GM18909 (cell line): Measurements from ENCODE around the gene SPTSSA.
"Not testable (repeated sequence)": the region's sequence is repeated elsewhere in the genome, so short reads cannot be mapped to it uniquely, and the experiment has no call there.

Source experiments
- ATAC-seq: cut with Tn5 transposase; IDR thresholded peaks from one replicate; pipeline ENCODE4 v1.9.1; 2021; ENCODE audit warnings: mild to moderate bottlenecking; ENCODE audit not compliant: unreplicated experiment, poor library complexity

SPTSSA gene

DNA sequence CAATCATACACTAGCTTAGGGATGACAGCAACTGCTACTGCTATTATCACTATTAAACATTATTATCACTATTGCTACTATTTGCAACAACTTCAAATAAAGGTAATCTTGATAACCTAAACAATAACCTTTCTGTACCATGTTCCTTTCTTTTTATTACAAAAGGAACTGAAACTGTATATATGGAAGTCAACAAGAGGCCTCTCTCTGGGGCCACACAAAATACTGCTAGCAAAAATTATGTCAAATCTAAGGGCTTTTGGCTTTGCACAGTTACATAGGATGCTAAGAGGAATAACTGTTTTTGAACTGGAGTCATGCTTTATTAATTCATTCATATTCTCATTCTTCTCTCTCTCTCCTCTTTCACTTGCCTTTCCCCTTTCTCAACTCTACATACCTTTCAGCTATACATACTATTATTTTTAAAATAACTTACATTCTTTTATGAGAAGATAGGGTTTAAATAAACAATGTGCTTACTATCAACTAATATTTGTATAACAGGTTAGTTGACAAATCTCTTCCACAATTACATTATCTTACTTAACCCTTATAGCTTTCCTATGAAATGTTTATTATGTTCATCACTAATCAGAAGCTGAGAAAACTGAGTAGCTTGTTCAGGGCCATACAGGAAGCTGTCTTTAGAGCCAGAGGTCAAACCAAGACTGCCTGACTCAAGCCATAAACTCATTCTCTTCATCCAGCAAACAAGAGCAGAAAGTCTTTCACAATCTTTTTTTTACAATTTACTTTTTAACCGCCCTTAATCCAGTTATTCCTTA lies 25.7 kb downstream of the SPTSSA start:
- no peak for ATAC-seq

DNA sequence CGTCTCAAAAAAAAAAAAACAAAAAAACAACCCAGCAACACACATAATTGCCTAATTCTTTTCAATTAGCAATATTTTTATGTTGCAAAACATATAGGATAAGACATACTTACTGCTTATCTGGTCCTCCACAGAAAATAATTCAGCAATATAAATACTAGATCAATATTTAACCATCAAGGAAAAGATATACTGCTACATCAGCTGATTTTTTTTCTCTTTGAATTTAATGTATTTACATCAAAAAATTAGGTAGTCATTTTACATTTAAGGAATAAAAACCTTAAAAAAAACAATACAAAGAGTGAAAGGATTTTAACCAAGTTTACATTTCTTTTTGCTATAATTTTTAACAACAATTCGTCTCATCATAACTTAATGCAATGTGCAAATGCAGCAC lies 28.1 kb downstream of the SPTSSA start:
- ATAC-seq: no peak

DNA sequence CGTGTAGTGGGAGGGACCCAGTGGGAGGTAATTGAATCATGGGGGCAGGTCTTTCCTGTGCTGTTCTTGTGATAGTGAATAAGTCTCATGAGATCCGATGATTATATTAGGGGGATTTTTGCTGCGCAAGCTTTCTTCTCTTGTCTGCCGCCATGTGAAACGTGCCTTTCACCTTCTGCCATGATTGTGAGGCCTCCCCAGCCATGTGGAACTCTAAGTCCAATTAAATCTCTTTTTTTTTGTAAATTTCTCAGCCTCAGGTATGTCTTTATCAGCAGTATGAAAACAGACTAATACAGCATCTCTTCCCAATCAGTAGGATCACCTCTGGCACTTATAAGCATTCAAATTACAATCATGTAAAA lies 34.0 kb downstream of the SPTSSA start:
- not testable (repeated sequence) for ATAC-seq

DNA sequence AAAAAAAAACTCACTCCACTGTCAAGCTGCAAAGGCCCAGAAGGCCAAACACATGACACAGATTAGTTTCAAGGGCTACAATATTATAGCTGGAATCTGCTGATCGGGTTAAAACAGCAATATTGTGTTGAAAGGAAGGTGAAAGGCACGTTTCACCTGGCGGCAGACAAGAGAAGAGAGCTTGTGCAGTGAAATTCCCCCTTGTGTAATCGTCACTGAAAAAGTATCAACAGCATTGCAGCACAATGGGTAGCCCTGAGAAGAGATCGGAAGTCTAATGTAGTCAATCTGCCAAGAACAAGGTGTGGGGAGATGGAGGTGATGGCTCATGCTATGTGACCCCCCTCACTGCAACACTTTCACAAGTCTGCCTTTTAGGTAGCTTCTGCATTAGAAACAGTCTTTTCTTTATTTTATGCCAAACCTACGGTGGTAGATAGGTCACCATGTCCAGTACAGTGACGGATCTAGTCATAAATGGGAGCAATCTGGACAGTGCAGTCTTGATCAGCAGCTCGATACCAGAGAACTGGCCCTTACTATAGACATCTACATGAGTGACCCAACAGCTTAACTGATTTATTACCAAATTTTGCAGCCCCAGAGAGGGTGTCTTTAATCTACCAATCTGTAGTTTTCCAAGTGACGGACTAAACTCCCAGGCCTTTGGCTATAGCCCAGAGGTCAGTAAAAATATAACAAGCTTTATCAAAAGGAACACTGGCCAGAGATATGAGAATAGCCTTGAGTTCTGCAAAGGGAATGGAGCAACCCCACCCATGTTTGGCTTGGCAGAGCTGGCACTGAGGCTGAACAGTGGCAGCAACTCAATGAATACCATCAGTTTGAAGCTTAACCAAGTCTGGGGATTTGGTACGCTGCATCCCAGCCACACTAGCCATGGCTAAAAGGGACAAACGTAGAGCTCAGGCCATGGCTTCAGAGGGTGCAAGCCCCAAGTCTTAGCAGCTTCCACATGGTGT lies 35.4 kb downstream of the SPTSSA start:
- no peak for ATAC-seq

DNA sequence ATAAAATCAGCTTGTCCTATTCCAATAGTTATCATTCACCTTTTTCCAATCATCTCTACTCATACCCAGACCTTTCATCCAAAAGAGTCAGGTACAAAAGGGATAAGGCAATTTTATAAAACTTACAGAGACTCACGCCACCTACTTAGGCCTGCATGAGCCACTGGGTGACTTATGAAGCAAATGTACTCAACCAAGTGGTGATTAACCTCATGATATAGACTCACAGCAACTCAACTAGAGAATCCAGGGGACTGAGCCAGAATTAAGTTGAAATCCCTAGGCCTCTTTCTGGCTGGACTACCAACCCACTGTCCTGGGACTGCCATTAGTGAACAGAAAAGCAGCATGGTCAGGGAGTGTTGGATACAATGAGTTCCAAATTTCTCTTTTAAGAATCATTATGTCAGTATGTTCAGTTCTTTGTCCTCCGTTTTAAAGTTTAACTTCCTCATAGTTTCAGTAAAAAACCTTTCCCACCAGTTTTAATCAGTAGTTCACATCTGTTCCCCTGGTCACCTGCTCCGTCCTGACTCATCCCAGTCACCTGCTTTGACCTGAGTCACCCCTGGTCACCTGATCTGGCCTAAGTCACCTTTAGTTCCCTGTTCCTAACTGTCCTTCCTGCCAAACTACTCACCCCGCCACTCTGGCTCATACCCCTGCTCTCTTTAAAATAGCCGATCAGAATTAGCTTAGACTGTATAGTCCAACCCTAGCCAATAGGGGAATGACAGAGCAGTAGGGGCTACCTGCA lies 36.8 kb downstream of the SPTSSA start:
- ATAC-seq: no peak

DNA sequence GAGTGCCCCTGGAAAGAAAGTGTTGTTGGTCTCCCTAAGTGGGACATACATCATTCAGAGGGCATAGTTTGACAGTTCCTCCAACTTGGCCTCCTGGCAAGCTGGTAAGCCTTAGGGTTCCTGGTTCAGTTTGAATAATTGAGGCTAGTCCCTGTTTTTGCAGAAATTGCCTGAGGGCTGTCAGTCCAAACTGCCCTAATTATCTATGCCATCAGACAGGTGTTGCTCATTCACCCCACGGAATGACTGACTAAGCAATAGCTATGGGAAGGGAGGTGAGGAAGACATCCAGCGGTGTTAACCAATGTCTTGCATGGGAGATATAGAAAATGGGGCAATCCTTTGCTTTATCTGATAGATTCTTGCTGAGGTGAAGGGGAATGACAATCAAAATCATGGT lies 37.6 kb downstream of the SPTSSA start:
- ATAC-seq: no peak

DNA sequence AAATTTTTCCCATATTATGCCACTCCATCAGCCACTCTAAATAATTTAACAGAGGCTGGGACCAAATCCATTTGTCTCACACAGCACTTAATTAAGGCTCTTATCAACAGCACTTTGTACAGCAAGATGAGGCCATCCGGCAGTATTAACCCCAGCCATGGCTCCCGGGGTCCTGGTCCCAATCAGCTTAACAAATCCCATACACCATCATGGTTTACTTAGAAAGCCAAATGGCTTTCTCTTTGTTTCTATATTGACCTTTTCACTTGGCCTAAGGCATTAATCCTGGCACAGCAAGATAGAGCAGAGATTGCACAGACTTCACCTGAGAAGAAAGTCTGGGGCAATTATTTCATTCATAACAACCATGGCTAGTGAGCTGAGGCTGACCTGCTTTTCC lies 38.6 kb downstream of the SPTSSA start:
- no peak for ATAC-seq

DNA sequence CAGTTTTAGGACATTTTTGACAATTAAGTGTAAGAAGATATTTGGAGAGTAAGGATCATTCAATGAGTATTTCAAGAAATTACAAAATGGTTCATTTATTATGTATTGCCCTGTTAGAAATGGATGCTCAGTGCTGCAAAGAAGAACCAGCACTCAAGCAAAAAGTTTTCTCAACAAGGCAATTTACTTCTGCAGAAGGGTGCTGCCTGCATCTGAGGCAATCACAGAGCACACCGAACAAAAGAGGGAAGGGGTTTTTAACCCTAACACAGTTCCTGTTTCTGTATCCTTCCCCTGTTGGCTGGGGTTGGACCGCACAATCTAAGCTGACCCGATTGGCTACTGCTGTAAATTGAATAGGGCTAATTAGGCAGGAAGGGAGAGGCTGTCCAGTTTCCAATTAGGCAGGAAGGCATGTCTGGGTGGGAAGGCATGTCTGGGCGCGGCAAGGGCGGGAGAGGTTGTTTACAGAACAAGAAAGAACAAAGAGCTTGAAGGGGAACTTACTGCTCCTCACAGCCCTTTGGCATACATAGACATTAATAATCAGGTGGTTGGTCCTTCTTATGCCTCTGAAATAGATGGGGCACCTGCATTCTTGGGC lies 41.4 kb downstream of the SPTSSA start:
- no peak for ATAC-seq

DNA sequence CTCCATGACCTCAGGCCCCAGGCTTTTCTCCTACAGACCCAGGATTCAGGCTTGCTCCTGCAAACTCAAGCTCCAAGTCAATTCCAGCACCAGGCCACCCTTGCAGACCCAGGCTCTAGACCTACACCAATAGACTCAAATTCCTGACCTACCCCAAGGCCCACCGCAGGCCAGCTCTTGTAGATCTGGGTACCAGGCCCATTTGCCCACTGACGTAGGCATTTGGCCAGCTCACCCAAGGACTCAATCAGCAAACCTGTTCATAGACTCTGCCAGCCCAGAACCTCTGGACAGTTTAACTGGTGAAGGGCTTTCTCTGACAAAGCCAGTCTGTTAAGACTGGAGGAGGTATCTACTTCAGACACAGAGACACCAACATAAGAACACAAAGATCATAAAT lies 52.3 kb downstream of the SPTSSA start:
- no peak for ATAC-seq

DNA sequence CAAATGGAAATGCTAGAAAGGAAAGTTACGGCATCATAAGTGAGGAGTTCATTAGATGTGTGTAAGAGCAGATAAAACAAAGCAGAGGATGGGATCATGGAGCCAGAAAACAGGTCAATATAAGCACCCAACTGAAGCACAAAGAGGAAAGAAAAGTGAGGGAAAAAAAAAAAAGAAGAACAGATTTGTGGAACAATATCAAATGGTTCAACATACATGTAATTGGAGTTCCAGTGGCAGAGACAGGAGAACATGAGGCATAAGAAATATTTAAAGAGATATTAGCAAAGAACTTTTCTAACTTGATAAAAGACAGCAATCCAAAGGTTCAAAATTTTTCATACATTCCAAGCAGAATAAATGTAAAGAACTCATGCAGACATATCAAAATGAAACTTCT lies 54.1 kb downstream of the SPTSSA start:
- no peak for ATAC-seq

DNA sequence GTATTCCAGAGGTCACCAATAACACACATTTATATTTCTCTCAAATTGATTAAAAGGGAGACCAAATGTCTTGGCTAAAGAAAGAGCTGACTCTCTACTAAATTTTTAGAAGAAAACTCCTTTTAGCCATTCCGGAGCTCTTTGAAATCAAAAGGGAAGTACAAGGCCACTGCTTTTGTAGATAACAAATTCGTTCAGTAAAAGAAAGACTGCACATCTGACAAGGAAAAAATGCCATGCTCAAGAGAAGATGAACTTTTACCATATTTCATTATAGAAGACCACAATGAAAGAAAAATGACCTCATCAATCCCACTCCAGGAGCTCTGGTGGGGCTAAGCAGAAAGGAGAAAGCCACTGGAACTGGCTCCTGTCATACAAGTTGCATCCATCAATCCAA lies 57.6 kb downstream of the SPTSSA start:
- no peak for ATAC-seq

DNA sequence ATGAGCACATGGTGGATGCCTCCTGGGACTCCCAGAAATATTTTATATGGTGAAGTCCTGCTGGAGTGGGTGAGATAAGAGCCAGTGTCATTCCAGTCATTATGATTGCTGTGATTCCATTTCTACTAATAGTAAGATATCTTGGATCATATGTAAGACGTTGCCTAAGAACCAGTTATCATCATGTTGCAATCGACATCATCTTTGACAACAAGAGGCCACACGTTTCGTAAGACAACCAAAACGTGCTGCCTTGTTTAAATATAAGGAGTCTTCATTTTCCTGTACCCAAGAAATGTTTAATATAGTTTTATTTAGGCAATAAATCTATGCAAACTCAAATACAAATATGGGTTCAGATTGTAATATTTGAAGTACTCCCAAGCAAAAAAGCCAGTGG lies 58.4 kb downstream of the SPTSSA start:
- ATAC-seq: no peak

DNA sequence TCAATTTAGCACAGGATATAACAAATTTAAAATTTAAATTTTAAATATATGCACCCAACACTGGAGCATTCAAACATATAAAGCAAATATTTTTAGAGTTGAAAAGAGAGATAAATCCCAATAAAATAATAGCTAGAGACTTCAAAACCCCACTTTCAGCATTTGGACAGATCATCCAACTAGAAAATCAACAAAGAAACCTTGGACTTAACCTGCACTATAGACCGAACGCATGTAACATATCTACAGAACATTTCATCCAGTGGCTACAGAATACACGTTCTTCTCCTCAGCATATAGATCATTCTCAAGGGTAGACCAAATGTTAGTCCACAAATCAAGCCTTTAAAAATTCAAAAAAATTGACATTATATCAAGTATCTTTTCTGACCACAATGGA lies 64.0 kb downstream of the SPTSSA start:
- ATAC-seq: no peak

DNA sequence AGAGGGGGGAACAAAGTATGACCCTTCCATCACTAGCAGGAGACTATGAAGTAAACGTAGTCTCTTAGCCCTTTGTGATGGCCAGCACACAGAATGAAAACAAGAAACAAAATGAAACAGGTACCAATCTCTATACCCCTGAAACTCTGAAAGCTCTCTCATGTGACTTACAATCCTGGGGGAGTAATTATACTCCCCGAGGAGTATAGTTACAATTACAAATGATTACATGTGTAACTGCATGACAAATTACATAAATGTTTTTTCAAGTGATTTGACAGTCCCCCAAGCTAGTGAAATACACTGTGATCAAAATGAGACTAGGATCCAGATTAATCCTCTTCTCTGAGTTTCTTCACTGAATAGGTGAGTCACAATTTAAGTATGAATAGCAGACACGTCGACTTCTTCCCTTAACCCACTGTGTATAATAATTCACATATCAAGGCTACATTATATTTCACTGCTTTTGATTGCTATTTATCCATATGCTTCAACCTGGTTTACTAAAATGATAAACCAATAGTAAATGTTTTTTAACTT lies 74.0 kb downstream of the SPTSSA start:
- ATAC-seq: no peak

DNA sequence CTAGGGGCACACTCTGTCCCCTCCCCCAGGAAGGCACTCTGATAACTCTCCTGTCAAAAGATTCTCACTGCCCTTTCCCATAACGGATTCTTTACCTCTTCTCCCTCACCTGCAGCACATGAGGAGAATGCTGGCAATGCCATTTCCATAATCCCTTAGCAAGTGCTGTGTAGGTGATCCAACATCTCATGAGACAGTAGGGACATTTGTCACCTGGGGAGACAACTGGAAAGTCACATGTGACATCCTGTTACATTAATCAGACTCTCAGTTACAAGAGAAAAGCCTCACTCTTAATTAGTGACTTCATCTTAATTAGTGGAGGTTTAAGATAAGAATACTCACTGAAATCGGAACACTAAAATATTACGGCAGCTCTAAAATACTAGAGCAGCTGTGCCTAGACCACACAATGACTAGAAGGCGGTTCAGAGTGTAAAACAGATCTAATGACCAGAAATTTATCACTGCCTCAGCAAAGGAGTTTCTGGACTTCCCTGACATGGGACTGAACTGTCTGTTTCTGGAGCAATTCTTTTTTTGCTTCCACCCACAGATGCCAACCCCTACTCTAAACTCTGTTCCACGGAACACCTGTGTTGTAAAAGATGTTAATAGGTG lies 75.1 kb downstream of the SPTSSA start:
- no peak for ATAC-seq

DNA sequence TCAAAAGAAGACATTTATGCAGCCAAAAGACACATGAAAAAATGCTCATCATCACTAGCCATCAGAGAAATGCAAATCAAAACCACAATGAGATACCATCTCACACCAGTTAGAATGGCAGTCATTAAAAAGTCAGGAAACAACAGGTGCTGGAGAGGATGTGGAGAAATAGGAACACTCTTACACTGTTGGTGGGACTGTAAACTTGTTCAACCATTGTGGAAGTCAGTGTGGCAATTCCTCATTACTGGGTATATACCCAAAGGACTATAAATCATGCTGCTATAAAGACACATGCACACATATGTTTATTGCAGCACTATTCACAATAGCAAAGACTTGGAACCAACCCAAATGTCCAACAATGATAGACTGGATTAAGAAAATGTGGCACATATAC lies 76.2 kb downstream of the SPTSSA start:
- ATAC-seq: not testable (repeated sequence)

DNA sequence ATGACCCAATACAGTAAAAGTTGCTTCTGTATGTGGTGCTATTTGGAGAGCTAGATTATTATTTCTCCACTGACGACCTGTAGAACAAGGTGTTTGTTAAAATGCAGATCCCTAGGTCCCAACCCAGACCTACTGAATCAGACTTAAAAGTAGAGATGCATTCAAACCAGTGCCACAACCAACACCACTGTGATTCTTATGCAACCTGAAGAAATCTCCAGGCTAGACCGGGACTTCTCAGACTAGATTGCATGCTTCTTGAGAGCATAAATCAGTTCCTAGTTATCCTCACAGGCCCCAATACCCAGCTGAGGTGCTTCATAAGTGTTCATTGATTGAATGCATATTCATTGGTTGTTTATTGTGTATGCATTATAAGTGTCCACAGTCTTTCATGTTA lies 78.2 kb downstream of the SPTSSA start:
- ATAC-seq: no peak
